Fibroblast of lung (primary cell): ENCODE data around the gene ODAD4. TPM values are rescaled to one million over a fixed set of nuclear protein-coding genes. Genes with fewer than 3 reads are reported as not detected.

ENCODE experiments used
- DNase-seq, 2 donors: peaks; one replicate each; pipeline versions ENCODE4 v3.0.0 to v3.0.0-alpha.2; 2010; ENCODE audit warnings: low read depth in 2 of 2
- H2AFZ ChIP-seq: 2 replicates; pipeline ENCODE4 v1.5.1; 2012; ENCODE audit warnings: low read length, control low read depth, inconsistent platforms
- H3K27ac ChIP-seq: 2 replicates; pipeline ENCODE4 v1.5.1; 2011; ENCODE audit warnings: low read length, control low read depth; ENCODE audit not compliant: insufficient read depth
- H3K27me3 ChIP-seq: 2 replicates; pipeline ENCODE4 v1.5.1; 2011; ENCODE audit warnings: mild to moderate bottlenecking, low read length; ENCODE audit not compliant: control insufficient read depth, insufficient read depth
- H3K36me3 ChIP-seq: 2 replicates; pipeline ENCODE4 v1.5.1; 2011; ENCODE audit warnings: low read length; ENCODE audit not compliant: control insufficient read depth, insufficient read depth
- H3K4me1 ChIP-seq: 2 replicates; pipeline ENCODE4 v1.5.1; 2011; ENCODE audit warnings: low read length; ENCODE audit not compliant: control insufficient read depth, insufficient read depth; ENCODE audit errors: extremely low read depth
- H3K4me2 ChIP-seq: 2 replicates; pipeline ENCODE4 v1.5.1; 2011; ENCODE audit warnings: low read length, control low read depth; ENCODE audit not compliant: insufficient read depth; ENCODE audit errors: extremely low read depth
- H3K4me3 ChIP-seq, 4 experiments: fragments of 200-600 bp in 1 of 4; sonication (generic) in 1 of 4; replicated peaks in 1 of 4; 2 replicates each; pipeline ENCODE4 v1.5.1; 2011 to 2016; ENCODE audit warnings: low read length in 4 of 4, low read depth in 3 of 4, mild to moderate bottlenecking in 3 of 4, control low read depth in 2 of 4, inconsistent platforms in 1 of 4, mixed read lengths in 1 of 4; ENCODE audit not compliant: insufficient read depth in 1 of 4; ENCODE audit errors: control extremely low read depth in 1 of 4
- H3K79me2 ChIP-seq: 2 replicates; pipeline ENCODE4 v1.5.1; 2012; ENCODE audit warnings: mild to moderate bottlenecking, low read length, inconsistent platforms; ENCODE audit not compliant: control insufficient read depth, insufficient read depth
- H3K9ac ChIP-seq: 2 replicates; pipeline ENCODE4 v1.5.1; 2011; ENCODE audit warnings: mild to moderate bottlenecking, low read length, control low read depth; ENCODE audit not compliant: insufficient read depth
- H3K9me3 ChIP-seq: 2 replicates; pipeline ENCODE4 v1.5.1; 2012; ENCODE audit warnings: low read depth, low read length; ENCODE audit not compliant: control insufficient read depth, insufficient read depth
- H4K20me1 ChIP-seq: 2 replicates; pipeline ENCODE4 v1.5.1; 2011; ENCODE audit warnings: low read length; ENCODE audit not compliant: control insufficient read depth, insufficient read depth; ENCODE audit errors: extremely low read depth
- CTCF ChIP-seq, 2 donors: IDR thresholded peaks in 1 of 2; conservative IDR thresholded peaks in 1 of 2; 1 replicate in 1 of 2; 2 replicates in 1 of 2; pipeline ENCODE4 v1.5.1; 2011 to 2012; ENCODE audit warnings: low read length in 2 of 2, control low read depth in 1 of 2, inconsistent platforms in 1 of 2, low read depth in 1 of 2, mild to moderate bottlenecking in 1 of 2
- EZH2 ChIP-seq: IDR thresholded peaks from 2 replicates; pipeline ENCODE4 v1.5.1; 2012; ENCODE audit warnings: low read length, control low read depth, mild to moderate bottlenecking; ENCODE audit errors: missing control alignments
- polyA plus RNA-seq, 2 donors: library from polyadenylated mRNA; depleted of rRNA in 1 of 2; stranded (reverse) in 1 of 2; unstranded in 1 of 2; fragments of >200 nt; gene quantifications; 2 replicates each; pipeline ENCODE4 v1.2.1, GENCODE V29; 2011 to 2012; ENCODE audit warnings: missing spikeins in 1 of 2
- total RNA-seq: library from RNA; depleted of rRNA; stranded (reverse); fragments of >200 nt; gene quantifications from 2 replicates; pipeline ENCODE4 v1.2.1, GENCODE V29; 2014

The ODAD4 gene
- total and polyA plus RNA-seq, 2 donors (not counting 1 experiment from before 2014, with no cell fraction given): 0.36 to 0.99 TPM

GRCh38 chr17:41972571-41973407, 42.4 kb downstream of the ODAD4 start:
- Histone ChIP-seq H3K27ac (no peak overlapping the region), H3K9ac (no peak overlapping the region), H3K9me3 (no peaks in the 10 kb centered on the region), H2AFZ (no peak overlapping the region), H3K79me2 (peaks cover 34% of the 10 kb centered on the region), H3K36me3 (peaks cover 33% of the 10 kb centered on the region), H4K20me1 (no peaks in the 10 kb centered on the region), H3K27me3 (no peaks in the 10 kb centered on the region), H3K4me3 (no peak overlapping the region), H3K4me2 (no peak overlapping the region), H3K4me1 (peaks cover 6% of the 10 kb centered on the region)
- DNase-seq: no peak
- no peak for TF ChIP-seq CTCF (conservative IDR thresholded peaks at IDR 0.05 in 1 of 2, IDR thresholded peaks at IDR 0.05 in 1 of 2; ENCODE audit: low read depth in 1 of 2, low read length in 2 of 2)
- TF ChIP-seq EZH2: no peak

- Histone ChIP-seq H3K79me2 (peaks cover 28% of the 10 kb centered on the region), H3K9ac (no peak overlapping the region), H3K27me3 (no peaks in the 10 kb centered on the region), H2AFZ (no peak overlapping the region), H3K36me3 (peaks cover 31% of the 10 kb centered on the region), H3K4me3 (no peak overlapping the region), H4K20me1 (no peaks in the 10 kb centered on the region), H3K4me2 (no peak overlapping the region), H3K9me3 (no peaks in the 10 kb centered on the region), H3K27ac (no peak overlapping the region), H3K4me1 (peaks cover 6% of the 10 kb centered on the region)
- no peak for TF ChIP-seq EZH2
- no peak for TF ChIP-seq CTCF (conservative IDR thresholded peaks at IDR 0.05 in 1 of 2, IDR thresholded peaks at IDR 0.05 in 1 of 2; ENCODE audit: low read depth in 1 of 2, low read length in 2 of 2)
- DNase-seq: no peak
These were observed 43.0 kb downstream of the ODAD4 start for GRCh38 chr17:41973408-41973811.

- H3K27me3 ChIP-seq: no peaks in the 10 kb centered on the region
- no peaks in the 10 kb centered on the region for H3K9me3 ChIP-seq
- no peak for DNase-seq
- peaks cover 6% of the 10 kb centered on the region for H3K4me1 ChIP-seq
- H3K27ac ChIP-seq: no peak overlapping the region
- no peak overlapping the region for H3K4me2 ChIP-seq
- no peak for TF ChIP-seq CTCF (conservative IDR thresholded peaks at IDR 0.05 in 1 of 2, IDR thresholded peaks at IDR 0.05 in 1 of 2; ENCODE audit: low read depth in 1 of 2, low read length in 2 of 2)
- no peak for TF ChIP-seq EZH2
- H4K20me1 ChIP-seq: no peaks in the 10 kb centered on the region
- H2AFZ ChIP-seq: no peak overlapping the region
- peaks cover 22% of the 10 kb centered on the region for H3K79me2 ChIP-seq
- H3K9ac ChIP-seq: no peak overlapping the region
- peaks cover 29% of the 10 kb centered on the region for H3K36me3 ChIP-seq
- H3K4me3 ChIP-seq: no peak overlapping the region
These were observed 43.6 kb downstream of the ODAD4 start for GRCh38 chr17:41974031-41974430.
